ENCODE results near the gene MAP1LC3B2. TPM values are rescaled to one million over a fixed set of nuclear protein-coding genes. Genes with fewer than 3 reads are reported as not detected.

The MAP1LC3B2 gene
- total and polyA plus RNA-seq, 2 of the 8 experiments (the other 6 are each of a cell fraction or from before 2014, with no cell fraction given): 0.39 to 1.5 TPM

GRCh38 chr12:116551619-116551951, 7.6 kb upstream of the MAP1LC3B2 start:
- no peak overlapping the region for H3K4me2 ChIP-seq (ENCODE audit: insufficient read depth in 1 of 2, low read depth in 2 of 2, low read length in 2 of 2)
- H3K9me3 ChIP-seq (ENCODE audit: insufficient read depth in 2 of 2, low read depth in 1 of 2, low read length in 1 of 2): no peaks in the 10 kb centered on the region
- no peak overlapping the region for H3K18ac ChIP-seq (ENCODE audit: extremely low read depth, low read length)
- H4K8ac ChIP-seq (ENCODE audit: extremely low read depth, insufficient read depth, low read length): no peak overlapping the region
- no peaks in the 10 kb centered on the region for H3K4me1 ChIP-seq (replicated peaks in 1 of 4; ENCODE audit: control insufficient read depth in 3 of 4, insufficient read depth in 4 of 4, low read length in 3 of 4)
- H3K36me3 ChIP-seq (ENCODE audit: control insufficient read depth in 2 of 4, insufficient read depth in 4 of 4, low read length in 3 of 4): no peaks in the 10 kb centered on the region
- DNase-seq (ENCODE audit: low read depth in 1 of 2, low spot score in 2 of 2) (no peak), FAIRE-seq (no peak)
- ChIA-PET CTCF (ENCODE audit: partially characterized antibody) (no interaction called here), POLR2A (ENCODE audit: partially characterized antibody) (no interaction called here)
- H3K79me1 ChIP-seq (ENCODE audit: low read depth, low read length): no peaks in the 10 kb centered on the region
- TF ChIP-seq CBX5 (IDR thresholded peaks at IDR 0.05; ENCODE audit: low read depth, low read length): no peak
- no peak for TF ChIP-seq SAP30 (IDR thresholded peaks at IDR 0.05; ENCODE audit: insufficient read depth, insufficient replicate concordance, low read length)
- no peak for TF ChIP-seq SP2 (IDR thresholded peaks at IDR 0.05; ENCODE audit: low read length)
- no peak for TF ChIP-seq RFX5 (IDR thresholded peaks at IDR 0.05; ENCODE audit: borderline replicate concordance, low read depth, low read length)
- no peak for TF ChIP-seq JUND (IDR thresholded peaks at IDR 0.05; ENCODE audit: low read length)
- TF ChIP-seq NANOG (IDR thresholded peaks at IDR 0.05; ENCODE audit: insufficient read depth, low read depth, low read length, poor library complexity, severe bottlenecking): no peak
- no peak for TF ChIP-seq POLR2A (IDR thresholded peaks at IDR 0.05; ENCODE audit: control extremely low read depth in 1 of 2, low read depth in 2 of 2, low read length in 2 of 2)
- TF ChIP-seq CHD2 (IDR thresholded peaks at IDR 0.05; ENCODE audit: low read length): no peak
- TF ChIP-seq YY1 (IDR thresholded peaks at IDR 0.05; ENCODE audit: low read depth, low read length): no peak
- TF ChIP-seq CBX8 (IDR thresholded peaks at IDR 0.05; ENCODE audit: borderline replicate concordance, low read depth, low read length): no peak
- TF ChIP-seq ATF3 (IDR thresholded peaks at IDR 0.05; ENCODE audit: insufficient read depth, low read depth, low read length): no peak
- TF ChIP-seq POU5F1 (IDR thresholded peaks at IDR 0.05; ENCODE audit: low read depth, low read length): no peak
- TF ChIP-seq CEBPB (IDR thresholded peaks at IDR 0.05; ENCODE audit: low read depth, low read length): no peak
- H2AFZ ChIP-seq (ENCODE audit: low read length): no peak overlapping the region
- WGBS, 2 experiments (ENCODE audit: extremely low coverage in 1 of 2, insufficient coverage in 1 of 2, insufficient read length in 1 of 2, insufficient replicate concordance in 2 of 2, low coverage in 1 of 2, low lambda C conversion rate in 2 of 2, missing lambda C conversion rate in 1 of 2): 89% methylated on average over 2 of the region's 2 CpGs; no CpG with 5 or more reads in 1 of the 2 experiments
- H2AK5ac ChIP-seq (ENCODE audit: low read depth, low read length): no peak overlapping the region
- H3K79me2 ChIP-seq (ENCODE audit: control insufficient read depth in 1 of 2, insufficient read depth in 2 of 2, low read length in 2 of 2): no peaks in the 10 kb centered on the region
- H3K27ac ChIP-seq (ENCODE audit: low read depth, low read length): no peak overlapping the region
- H3K4me3 ChIP-seq (ENCODE audit: extremely low read depth in 1 of 4, insufficient read depth in 2 of 4, low read depth in 3 of 4, low read length in 4 of 4): no peak overlapping the region
- H3K9ac ChIP-seq (replicated peaks in 1 of 4; ENCODE audit: extremely low read depth in 1 of 4, low read depth in 3 of 4, low read length in 3 of 4): no peak overlapping the region
- H2BK12ac ChIP-seq (ENCODE audit: low read depth, low read length): no peak overlapping the region
- no peak overlapping the region for H2BK15ac ChIP-seq (ENCODE audit: low read length)
- H3K56ac ChIP-seq (replicated peaks; ENCODE audit: insufficient read length, low read depth, low read length): no peak overlapping the region
- H2BK20ac ChIP-seq (ENCODE audit: low read length): no peak overlapping the region; the same call in 1 of the 2 replicates
- H4K91ac ChIP-seq (replicated peaks; ENCODE audit: insufficient read length, low read length): no peak overlapping the region
- H3K27me3 ChIP-seq (replicated peaks in 1 of 4; ENCODE audit: control insufficient read depth in 3 of 4, extremely low read depth in 1 of 4, insufficient read depth in 3 of 4, low read length in 3 of 4): no peaks in the 10 kb centered on the region
- H3K23me2 ChIP-seq (ENCODE audit: low read depth, low read length): peaks cover 6% of the 10 kb centered on the region; the same call in 1 of the 2 replicates
- H2BK120ac ChIP-seq (replicated peaks; ENCODE audit: low read depth, low read length): no peak overlapping the region
- H3K14ac ChIP-seq (ENCODE audit: insufficient read length): no peak overlapping the region
- H2BK5ac ChIP-seq (ENCODE audit: low read depth, low read length): no peak overlapping the region
- H3K23ac ChIP-seq (ENCODE audit: insufficient read length): no peak overlapping the region
- no peak overlapping the region for H3K4ac ChIP-seq (replicated peaks; ENCODE audit: insufficient read length, low read depth, low read length)
- no peaks in the 10 kb centered on the region for H4K20me1 ChIP-seq (replicated peaks in 1 of 2; ENCODE audit: control insufficient read depth in 1 of 2, insufficient read depth in 2 of 2, low read length in 2 of 2)
- no peak overlapping the region for H4K5ac ChIP-seq (ENCODE audit: insufficient read length, low read depth, low read length)

Data from H1 (cell line).